ENCODE results near the gene PLAC9. TPM values are rescaled to one million over a fixed set of nuclear protein-coding genes. Genes with fewer than 3 reads are reported as not detected.

Gene PLAC9
- total and polyA plus RNA-seq, 2 experiments from 2014 or later = 1.1 to 11.0 TPM

- DNase-seq (ENCODE audit: low spot score) = no peak
- Histone ChIP-seq H4K20me1 (replicated peaks; ENCODE audit: insufficient read depth) (no peaks in the 10 kb centered on the region), H3K9me2 (ENCODE audit: insufficient read depth) (no peaks in the 10 kb centered on the region), H3K36me3 (ENCODE audit: insufficient read depth) (no peaks in the 10 kb centered on the region; the same call in 1 of the 2 replicates), H2AFZ (no peak overlapping the region), H3K4me1 (ENCODE audit: insufficient read depth) (peaks cover 31% of the 10 kb centered on the region), H3K27ac (ENCODE audit: low read depth) (no peak overlapping the region), H3K79me2 (replicated peaks; ENCODE audit: insufficient read depth) (no peaks in the 10 kb centered on the region), H3F3A (replicated peaks; ENCODE audit: low read depth) (no peaks in the 10 kb centered on the region), H3K4me2 (no peak overlapping the region), H3K27me3 (ENCODE audit: insufficient read depth) (no peaks in the 10 kb centered on the region), H3K4me3 (no peak overlapping the region)
- H3K36me3 Mint-ChIP-seq (ENCODE audit: low read depth) = peaks cover 29% of the 10 kb centered on the region
- no peak overlapping the region for H3K27ac Mint-ChIP-seq
- H3K27me3 Mint-ChIP-seq (ENCODE audit: insufficient read depth, low read depth, poor library complexity) = peaks cover 8% of the 10 kb centered on the region
- TF ChIP-seq CTCF (conservative IDR thresholded peaks at IDR 0.05; ENCODE audit: low read depth in 2 of 2) = no peak
- no peak for TF ChIP-seq POLR2AphosphoS5 (IDR thresholded peaks at IDR 0.05; ENCODE audit: low read depth)
- TF ChIP-seq NANOG (IDR thresholded peaks at IDR 0.05; ENCODE audit: borderline replicate concordance) = no peak
- no peak for TF ChIP-seq CREB1 (CRISPR knock-in tag; IDR thresholded peaks at IDR 0.05; ENCODE audit: low read depth)
- no peak for TF ChIP-seq JUNB (IDR thresholded peaks at IDR 0.05; ENCODE audit: unreplicated experiment)
- no peak for TF ChIP-seq ZNF331 (CRISPR knock-in tag; IDR thresholded peaks at IDR 0.05; ENCODE audit: low read depth)
- TF ChIP-seq EZH2phosphoT487 (IDR thresholded peaks at IDR 0.05; ENCODE audit: unreplicated experiment) = no peak
- no peak for TF ChIP-seq REST (IDR thresholded peaks at IDR 0.05; ENCODE audit: unreplicated experiment)
- no peak for TF ChIP-seq ZNF114 (CRISPR knock-in tag; IDR thresholded peaks at IDR 0.05)
- TF ChIP-seq ETS1 (IDR thresholded peaks at IDR 0.05) = no peak
- TF ChIP-seq ZNF462 (CRISPR knock-in tag; IDR thresholded peaks at IDR 0.05) = no peak
- TF ChIP-seq EZH2 (IDR thresholded peaks at IDR 0.05; ENCODE audit: low read depth, unreplicated experiment) = no peak
- no peak for TF ChIP-seq STAT1 (IDR thresholded peaks at IDR 0.05; ENCODE audit: unreplicated experiment)
- H3K4me1 Mint-ChIP-seq = peaks cover 27% of the 10 kb centered on the region
- H3K4me3 Mint-ChIP-seq = no peak overlapping the region
- H3K9me3 Mint-ChIP-seq = peaks cover 33% of the 10 kb centered on the region
- ATAC-seq = no peak
Observed at GRCh38 chr10:80108576-80109239, 23.8 kb upstream of the PLAC9 start.
